Forelimb muscle (tissue), 1 donor: ENCODE data around the gene PPFIA2. TPM values are rescaled to one million over a fixed set of nuclear protein-coding genes. Genes with fewer than 3 reads are reported as not detected.

Source experiments
- DNase-seq: peaks from one replicate; pipeline ENCODE4 v3.0.0-alpha.2; 2013; ENCODE audit warnings: low read depth
- polyA plus RNA-seq: library from polyadenylated mRNA; unstranded; fragments of 120-200 nt; gene quantifications from one replicate; pipeline ENCODE4 v1.2.1, GENCODE V29; 2013; ENCODE audit not compliant: insufficient read length

PPFIA2 gene
- polyA plus RNA-seq, 1 donor, result 1.8 TPM

- DNase-seq, result no peak
These were observed 201.1 kb downstream of the PPFIA2 start for GRCh38 chr12:81558031-81558430.

GRCh38 chr12:81546811-81547210 is 212.3 kb downstream of the PPFIA2 start:
- DNase-seq, result no peak

- no peak for DNase-seq
These were observed 215.5 kb downstream of the PPFIA2 start for GRCh38 chr12:81543621-81544139.

- DNase-seq, result no peak
These were observed 216.8 kb downstream of the PPFIA2 start for GRCh38 chr12:81542065-81543010.

- no peak for DNase-seq
These were observed 218.0 kb downstream of the PPFIA2 start for GRCh38 chr12:81541121-81541520.

DNA sequence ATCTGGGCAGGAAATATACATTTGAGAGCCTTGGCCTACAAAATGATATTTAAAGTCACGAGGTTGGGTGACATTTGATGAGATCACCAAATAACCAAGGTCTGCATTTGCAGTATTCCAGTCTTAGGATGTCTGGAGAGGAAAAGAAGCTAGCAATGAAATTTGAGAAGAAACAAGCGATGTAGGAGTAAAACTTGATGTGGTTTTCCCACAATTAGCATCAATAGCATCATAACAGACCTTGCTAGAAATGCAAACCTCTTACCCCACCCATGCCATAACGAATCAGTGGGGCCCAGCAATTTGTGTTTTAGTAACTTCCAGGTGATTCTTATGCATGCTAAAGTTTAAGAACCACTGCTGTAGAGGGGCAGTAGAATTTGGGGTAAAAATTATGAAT is 219.9 kb downstream of the PPFIA2 start:
- no peak for DNase-seq

- DNase-seq, result no peak
These were observed 226.1 kb downstream of the PPFIA2 start for GRCh38 chr12:81533054-81533453.

DNA sequence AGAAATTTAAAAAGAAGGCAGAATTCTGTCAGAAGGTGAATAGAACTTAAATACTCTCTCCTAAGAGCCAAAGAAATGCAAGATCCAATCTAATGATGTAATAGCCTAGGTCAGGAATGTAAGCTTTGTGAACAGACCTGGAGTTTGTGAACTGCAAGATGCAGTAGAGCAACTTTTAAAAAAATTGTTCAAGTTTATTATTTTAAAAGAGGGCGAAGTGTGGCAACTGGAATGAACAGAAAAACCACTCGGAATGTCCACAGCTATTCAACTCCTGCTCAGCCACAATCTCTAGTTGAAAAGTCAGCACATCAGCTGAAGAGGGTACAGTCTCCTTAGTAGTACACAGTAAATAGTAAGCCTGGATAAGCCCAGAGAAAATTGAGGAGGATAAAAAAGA is 228.8 kb downstream of the PPFIA2 start:
- no peak for DNase-seq

DNA sequence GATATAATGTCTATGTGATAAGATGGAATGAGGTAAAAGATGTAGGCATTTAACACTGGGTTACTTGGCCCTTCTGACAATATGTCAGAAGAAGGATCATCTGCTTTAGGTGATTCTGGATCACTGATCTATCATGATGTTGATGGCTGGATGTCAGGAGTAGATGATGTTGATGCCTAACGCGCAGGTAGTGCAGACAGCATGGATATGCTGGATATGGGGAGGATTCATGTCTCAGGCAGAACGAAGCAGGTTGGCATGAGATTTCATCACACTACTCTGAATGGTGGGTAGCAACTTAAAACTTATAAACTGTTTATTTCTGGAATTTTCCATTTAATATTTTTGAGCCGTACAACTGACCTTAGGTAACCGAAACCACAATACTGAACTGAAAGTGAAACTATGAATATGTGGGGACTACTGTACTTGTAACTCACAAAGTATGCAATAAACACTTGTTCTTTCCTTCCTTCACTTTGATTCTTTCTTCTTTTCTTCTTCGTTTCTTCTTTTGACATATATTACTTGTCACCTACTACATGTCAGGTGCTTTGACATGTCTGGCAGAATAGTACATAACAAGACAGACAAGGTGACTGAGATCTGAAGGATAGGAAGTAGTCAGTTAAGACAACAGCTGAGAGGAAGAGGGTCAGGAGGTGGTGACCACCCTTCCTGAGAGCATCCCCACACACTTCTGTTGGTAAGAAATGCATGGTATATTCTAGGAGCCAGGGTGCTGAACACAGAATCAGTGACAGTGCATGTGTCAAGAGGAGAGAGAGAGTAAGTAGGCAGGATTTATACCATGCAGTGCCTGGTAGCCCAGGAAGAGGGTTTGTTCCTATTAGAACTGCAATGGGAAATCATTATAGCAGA is 238.8 kb downstream of the PPFIA2 start:
- DNase-seq, result no peak

- no peak for DNase-seq
These were observed 240.5 kb downstream of the PPFIA2 start for GRCh38 chr12:81518638-81519037.

DNA sequence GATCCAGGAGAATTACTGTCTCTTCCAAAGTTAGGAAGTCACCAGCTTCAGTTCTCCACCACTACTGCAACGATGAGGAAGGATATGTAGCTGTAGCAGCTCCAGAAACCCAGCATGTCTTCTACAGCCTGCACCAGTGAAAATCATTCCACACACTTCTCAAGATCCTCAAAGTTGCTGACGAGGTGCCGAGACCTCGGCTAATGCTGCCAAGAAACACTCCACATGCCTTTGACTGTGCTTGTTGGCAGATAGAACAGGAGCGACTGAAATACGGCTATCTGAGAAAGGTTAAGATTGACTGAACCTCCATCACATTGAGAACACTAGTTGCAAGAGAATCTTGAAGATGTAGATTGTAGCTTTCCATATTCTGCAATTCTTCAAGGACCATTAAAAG is 241.9 kb downstream of the PPFIA2 start:
- no peak for DNase-seq

DNA sequence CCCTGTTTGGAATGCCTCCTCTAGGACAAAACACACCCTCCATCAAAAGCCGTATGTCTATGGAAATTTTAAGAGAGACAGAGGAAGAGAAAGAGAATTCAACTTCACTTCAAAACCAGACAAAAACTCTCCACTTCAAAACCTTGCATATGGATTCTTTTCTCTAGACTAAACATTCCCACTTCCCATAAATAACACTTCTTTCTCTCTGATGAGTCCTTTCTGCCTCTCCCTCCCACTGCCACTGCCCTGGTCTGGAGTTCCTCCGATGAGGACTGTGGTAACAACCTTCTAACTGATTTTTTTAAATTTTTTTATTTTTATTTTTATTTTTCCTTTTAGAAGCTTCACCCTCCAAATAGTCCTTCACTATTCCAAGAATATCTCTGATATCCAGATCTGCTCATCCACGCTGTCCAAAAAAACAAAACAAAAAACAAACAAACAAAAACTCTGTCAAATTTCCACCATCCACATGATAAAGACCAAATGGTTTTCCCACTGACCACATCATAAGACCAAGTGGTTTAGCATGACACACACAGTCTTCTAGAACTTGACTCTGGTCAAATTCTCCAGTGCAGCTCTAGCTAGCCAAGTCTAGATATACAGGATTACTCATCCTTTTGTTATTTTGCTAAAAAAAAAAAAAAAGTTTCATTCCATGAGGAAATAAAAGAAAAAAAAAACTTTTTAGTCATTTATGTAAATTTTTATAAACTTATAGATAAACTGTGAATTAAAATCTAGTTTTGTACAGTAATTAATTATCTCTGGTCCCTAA is 256.0 kb downstream of the PPFIA2 start:
- DNase-seq, result no peak

GRCh38 chr12:81500788-81501187 is 258.4 kb downstream of the PPFIA2 start:
- DNase-seq, result no peak

- DNase-seq, result no peak
These were observed 259.3 kb downstream of the PPFIA2 start for GRCh38 chr12:81499809-81500208.

DNA sequence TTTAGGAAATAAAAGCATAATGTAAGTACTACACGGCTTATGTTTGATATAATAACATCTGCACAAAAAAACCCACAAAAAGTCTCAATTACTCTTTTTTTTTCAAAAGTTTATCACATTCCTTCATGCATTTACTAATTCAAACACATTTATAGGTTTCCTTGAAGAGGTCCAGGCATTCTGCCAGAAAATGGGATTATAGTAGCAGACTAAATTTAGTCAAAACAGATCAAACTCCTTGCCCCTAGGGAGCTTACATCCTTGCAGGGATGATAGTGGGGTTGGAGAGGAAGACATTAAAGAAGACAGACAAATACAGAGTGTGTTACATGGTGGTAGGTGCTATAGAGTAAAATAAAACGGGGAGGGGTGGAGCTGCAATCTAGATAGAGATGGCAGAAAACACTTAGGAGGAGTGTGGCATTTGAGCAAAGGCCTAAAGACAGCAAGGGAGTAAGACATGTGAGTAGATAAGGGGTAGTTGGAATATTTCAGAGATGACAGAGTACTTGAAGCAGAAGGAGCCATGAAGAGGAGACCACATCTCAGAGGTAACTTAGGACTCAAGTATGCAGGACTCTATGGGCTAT is 266.9 kb downstream of the PPFIA2 start:
- DNase-seq, result no peak

DNA sequence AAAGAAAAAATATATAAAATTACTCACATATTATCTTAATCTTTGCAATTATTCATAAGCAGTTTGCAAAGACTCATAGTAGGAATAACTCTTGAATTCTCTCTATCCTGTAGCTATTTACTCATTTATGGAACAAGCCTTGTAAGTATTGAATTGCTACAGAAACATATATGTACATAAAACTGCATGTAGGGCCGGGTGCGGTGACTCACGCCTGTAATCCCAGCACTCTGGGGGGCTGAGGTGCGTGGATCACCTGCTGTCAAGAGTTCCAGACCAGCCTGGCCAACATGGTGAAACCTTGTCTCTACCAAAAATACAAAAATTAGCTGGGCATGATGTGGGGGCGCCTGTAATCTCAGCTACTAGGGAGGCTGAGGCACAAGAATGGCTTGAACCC is 286.2 kb downstream of the PPFIA2 start:
- DNase-seq, result no peak

- DNase-seq, result no peak
These were observed 288.2 kb downstream of the PPFIA2 start for GRCh38 chr12:81470923-81471322.

DNA sequence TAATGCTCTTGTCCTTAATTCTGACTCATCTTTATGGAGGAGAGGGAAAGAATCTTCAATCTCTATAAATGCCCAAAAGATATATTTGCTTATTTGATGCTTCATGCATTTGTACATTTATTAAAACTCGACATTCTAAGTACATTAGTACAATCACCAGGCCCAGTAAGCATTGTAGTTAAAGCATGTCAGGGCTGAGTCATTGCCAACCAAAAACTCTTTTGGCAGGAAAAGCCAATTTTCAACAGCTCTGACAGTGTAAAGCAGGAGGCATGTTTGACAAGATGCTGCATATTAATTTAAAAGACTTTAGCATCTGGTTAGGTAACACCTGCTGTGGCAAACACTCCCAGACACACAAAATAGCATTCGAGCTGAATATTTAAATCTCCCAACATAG is 290.9 kb downstream of the PPFIA2 start:
- DNase-seq, result peak; percentile 11

GRCh38 chr12:81465876-81466275 is 293.3 kb downstream of the PPFIA2 start:
- no peak for DNase-seq

DNA sequence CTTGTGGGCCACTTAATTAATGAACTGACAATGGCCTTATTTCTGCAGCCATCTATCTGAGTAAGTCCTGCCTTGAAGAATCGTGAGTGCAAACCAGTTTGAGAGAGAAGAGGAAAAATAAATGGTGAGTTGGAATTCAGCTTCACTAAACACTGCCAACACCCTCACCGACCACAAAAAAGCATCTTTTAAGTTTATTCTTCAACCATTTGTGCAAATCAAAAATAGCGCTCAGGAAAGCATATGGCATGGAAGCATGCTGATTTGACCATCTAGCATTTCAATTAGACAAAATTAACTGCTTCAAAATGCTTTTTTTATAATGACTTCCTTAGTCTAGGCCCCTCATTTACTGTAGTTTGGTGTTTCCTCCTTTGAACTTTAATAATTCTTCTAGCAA is 294.0 kb downstream of the PPFIA2 start:
- DNase-seq, result no peak

- DNase-seq, result no peak
These were observed 298.0 kb downstream of the PPFIA2 start for GRCh38 chr12:81461163-81461562.
